ENCODE data around the gene SYT14.

The SYT14 gene

DNA sequence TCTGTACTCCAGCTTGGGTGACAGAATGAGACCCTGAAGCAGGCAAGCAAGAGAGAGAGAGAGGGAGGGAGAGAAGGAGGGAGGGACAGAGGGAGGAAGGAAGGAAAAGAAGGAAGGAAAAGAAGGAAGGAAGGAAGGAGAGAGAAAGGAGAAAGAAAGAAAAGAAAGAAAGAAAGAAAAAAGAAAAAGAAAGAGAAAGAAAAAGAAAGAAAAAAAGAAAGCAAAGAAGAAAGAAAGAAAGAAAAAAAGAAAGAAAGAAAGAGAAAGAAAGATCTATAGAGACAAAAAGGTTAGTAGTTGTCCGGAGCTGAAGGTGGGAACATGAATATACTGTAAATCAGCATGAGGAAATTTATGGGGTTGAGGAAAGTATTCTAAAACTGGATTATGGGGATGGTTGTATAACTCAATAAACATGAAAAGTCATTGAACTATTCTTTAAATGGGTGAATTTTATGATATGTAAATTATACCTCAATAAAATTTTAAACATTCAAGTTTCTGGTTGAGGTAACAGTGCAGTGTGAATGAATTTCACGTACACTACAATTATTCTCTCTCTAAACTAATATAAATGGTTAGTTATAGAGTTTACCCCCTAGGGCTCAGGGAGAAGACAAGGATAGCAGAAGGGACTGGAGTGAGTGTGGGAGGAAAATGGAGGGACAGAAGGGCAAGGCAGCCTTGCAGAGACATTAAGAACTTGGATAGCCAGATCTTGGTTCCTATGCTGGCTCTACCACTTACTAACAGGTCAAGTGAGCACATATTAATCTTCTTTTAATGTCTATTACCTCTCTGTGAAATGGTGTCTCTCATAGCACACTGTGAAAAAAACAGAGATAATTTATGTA is 269.8 kb downstream of the SYT14 start:
- DNase-seq (ENCODE audit: low read depth), result no peak

DNA sequence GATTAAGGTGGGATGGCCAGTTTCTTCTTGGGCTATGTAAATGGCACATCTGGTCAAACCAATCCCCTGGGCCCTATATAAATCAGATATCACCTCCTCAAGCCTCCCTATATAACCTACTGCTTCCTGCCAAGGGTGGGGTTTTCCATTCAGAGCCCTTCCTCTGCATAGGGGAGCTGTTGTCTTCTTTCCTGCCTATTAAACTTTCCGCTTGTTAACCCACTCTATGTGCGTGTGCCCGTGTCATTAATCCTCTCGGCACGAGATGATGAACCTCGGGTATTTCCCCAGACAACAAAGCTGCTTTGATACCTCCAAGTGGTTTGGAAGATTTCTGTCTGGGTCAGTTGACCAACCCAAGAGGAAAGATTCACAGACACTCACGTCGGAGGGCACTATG is 275.3 kb downstream of the SYT14 start:
- DNase-seq (ENCODE audit: low read depth), result no peak

DNA sequence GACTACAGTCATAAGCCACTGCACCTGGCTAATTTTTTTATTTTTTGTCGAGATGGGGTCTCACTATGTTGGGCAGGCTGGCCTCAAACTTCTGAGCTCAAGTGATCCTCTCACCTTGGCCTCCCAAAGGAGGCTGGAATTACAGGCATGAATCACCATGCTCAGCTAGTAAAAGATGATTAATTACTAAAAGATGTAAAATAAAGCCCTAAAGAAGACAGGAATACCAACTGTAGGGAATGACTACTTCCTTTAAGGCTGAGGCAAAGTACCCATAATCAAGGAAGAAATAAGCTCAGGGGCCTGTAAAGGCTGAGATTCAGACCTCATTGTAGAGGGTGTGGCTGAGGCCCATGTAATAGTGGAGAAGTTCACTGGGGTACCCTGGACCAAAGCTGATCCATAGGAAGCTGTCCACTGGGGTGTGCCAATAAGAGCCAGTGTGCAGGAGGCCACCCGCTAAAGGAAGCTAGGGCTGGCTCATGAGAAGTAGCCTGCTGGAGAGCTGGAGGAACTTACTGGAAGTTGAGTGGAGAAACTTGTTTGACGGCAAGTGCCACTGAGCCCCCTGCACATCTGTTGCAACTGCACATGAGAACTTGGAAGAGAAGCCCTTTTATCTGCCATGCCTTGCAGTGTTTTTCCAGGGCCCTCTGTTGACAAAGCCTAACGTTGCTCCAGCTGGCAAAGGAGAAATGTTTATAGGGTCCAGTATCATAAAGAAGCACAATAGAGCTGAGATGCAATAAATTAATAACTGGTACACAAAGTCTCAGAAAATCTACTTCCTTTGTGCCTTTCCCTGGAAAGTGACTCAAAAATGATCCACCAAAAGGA is 276.8 kb downstream of the SYT14 start:
- DNase-seq (ENCODE audit: low read depth), result no peak

DNA sequence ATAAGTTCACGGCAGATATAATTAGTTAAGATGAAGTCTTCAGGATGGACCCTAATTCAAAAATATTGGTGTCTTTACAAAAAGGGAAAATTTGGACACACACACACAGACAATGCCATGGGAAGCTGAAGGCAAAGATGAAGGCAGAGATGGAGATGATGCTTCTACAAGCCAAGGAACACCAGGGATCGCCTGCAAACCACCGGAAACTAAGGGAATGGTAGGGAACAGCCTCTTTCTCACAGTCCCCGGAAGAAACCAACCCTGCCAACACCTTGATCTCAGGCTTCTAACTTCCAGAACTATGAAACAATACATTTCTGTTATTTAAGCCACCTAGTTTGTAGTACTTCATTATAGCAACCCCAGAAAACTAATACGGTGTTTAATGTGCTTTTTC is 279.5 kb downstream of the SYT14 start:
- DNase-seq (ENCODE audit: low read depth), result no peak

DNA sequence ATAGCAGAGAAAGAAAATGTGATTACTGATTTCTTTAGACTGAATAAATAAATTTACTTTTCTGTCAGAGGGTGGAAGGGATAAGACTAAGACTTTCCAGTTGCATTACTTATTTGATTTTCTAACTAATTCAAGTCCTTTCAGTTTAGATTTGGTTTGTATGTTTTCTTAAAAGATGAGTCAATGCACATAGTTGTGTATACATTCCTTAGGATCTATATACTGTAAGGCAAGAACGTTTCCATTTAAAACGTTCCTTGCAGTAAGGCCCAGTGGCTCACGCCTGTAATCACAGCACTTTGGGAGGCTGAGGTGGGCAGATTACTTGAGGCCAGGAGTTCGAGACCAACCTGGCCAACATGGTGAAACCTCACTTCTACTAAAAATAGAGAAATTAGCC is 280.0 kb downstream of the SYT14 start:
- no peak for DNase-seq (ENCODE audit: low read depth)
